GM12892 (cell line): ENCODE measurements around the gene TNS1.

ENCODE experiments used
- POLR2A ChIP-seq: IDR thresholded peaks from 2 replicates; pipeline ENCODE4 v1.6.1; 2011; ENCODE audit warnings: low read depth, low read length, control low read depth
- POLR2AphosphoS5 ChIP-seq: IDR thresholded peaks from 2 replicates; pipeline ENCODE4 v1.6.1; 2011; ENCODE audit warnings: low read depth, low read length, control low read depth

DNA sequence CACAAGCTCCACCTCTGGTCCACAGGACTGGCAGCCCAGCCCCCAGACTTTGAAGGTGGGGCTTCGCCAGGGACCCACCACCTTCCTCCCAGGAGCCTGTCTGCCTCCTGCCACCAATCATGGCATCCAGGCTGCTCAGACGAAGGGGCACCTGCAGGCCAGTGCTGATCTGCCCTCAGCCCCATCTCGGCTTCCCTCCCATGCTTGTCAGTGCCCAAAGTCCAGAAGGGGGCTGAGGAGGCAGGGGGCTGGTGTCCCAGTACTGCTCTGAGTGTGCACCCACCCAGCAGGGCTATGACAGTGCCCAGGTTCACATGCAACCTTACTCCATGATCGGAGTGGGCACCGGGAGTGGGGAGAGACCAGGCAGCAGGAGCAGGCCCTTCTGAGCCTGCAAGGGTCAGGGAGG is 40.9 kb upstream of the TNS1 start:
- TF ChIP-seq POLR2A (no peak), POLR2AphosphoS5 (no peak)
